Eye (tissue), 1 donor: ENCODE data around the gene COX7A2.

Experiments used
- DNase-seq: peaks from one replicate; pipeline ENCODE4 v3.0.0-alpha.2; 2015

COX7A2 gene, protein sequence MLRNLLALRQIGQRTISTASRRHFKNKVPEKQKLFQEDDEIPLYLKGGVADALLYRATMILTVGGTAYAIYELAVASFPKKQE

DNA sequence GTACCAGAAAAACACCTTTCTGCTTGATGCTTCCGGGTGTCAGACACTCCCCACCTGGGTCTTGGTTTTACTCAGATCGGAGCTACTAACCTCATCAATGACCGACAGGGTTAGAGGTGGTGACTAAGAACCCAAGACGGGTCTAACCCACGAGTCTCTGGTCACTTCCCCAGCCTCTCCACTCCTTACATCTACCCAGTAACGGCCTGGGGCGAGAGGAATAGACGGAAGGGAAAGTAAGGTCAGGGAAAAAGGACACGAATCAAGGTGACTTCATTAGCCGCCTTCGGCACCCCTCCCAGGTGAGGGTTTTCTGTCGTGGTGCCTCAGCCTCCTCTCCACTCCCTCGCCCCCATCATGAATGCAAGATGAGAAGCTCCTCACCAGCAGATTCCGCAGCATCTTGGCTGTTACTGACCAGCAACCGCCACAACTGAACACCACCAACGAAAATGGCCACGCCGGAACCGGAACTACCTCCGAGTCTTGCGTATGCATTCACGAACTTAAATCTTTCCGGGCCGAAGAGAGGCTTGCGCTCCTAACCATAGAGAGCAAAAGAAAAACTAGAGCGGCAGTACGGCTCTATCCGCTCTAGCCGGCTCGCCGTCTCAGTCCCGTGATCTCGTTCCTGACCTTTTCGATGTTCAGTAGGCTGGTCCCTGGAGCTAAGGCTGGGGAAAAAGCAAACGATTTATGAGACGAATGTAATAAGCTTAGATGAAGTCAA, at the start of gene COX7A2:
Gene COX7A2 (minus strand): TSS at position 469 of the 730 bp plus-strand sequence. CDS start 67 bp downstream, at position 402.
- peak; percentile 97 for DNase-seq

DNA sequence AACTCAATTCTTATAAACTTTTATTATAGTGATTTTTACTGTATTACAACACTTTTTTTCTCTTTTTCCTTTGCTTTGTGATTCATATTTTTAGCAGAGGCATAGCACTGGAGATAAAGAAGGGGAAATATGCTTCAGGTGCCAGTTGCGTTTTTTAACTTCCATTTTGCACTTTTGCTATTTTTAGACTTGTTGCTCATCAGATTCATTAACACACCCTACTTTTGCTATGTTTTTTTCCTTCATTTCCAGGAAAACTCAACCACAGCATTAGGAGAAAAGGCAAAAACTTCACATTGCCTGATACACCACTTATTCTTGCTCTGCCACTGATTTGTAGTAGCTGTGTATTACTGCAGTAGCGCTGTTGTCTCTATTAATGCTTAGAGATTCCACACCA, 49.0 kb upstream of the COX7A2 start:
- DNase-seq, result no peak

DNA sequence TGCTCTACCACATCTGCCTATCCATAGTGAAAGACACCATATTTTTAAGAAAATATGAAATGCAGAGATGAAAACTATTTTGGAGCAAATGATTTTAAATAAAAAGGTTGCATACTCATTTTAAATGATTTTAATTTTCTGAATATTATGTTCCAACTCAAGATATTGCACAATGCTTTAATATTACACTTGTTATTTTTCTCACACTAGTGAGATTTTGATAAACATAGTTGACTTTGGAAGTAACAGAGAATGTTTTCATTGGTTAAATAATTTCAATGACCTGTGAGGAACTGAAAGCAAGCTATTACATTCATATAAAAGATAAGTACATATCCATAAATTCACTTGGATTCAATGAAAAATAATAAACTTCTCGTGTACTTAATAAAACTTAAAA, 48.1 kb upstream of the COX7A2 start:
- no peak for DNase-seq

DNA sequence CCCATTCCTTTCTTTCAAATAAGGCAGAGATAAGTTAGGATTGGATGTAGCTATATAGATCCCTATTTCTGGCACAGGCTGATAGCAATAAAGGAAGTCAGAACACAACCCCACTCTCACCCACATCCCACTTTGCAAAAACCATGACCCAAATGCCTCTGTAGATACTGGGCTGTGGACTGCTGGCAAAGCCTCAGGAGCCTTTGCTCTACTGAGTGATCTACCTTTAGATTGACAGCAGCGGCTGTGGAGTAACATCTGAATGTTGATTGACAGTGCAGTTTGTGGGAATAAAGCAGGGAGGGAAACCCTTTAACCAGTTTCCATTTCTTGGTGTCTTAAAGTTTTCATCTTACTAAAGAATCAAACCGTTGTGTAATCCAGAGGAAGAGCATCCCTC, 47.7 kb upstream of the COX7A2 start:
- DNase-seq, result no peak

DNA sequence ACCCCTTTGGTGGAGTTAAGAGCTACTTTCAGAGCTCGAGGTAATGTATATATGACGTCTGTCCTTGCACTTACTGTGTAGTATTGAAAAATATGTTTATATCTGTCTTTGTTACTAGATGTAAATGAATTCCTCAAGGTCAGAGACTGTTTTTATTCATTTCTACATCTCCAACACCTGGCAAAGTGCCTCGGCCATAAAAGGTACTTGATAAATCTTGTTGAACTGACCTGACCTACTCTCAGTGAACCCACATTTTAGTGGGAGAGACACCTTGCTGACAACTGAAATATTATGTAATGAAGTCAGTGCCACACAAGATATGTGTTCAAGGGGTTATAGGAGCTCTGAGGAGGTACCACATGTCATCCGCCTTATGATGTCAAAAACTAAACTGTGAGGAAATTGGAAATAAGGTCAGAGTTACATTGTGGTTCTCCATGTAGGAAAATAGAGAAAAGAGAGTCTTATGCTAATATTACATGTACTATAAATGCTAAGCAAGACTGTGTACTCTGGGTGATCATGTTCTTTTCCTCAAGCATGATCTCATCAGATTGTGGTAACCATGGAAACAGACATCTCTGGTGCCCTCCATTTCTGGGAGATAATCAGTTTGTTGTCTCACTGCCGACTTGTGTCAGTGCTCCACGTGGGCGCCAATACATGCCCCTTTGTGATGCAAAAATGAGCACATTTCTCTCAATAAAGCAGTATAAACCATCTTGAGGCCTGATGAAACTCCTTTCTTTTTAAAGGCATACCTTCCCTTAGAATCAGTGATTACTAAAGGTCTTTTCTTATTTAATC, 46.7 kb upstream of the COX7A2 start:
- DNase-seq, result peak; percentile 33

DNA sequence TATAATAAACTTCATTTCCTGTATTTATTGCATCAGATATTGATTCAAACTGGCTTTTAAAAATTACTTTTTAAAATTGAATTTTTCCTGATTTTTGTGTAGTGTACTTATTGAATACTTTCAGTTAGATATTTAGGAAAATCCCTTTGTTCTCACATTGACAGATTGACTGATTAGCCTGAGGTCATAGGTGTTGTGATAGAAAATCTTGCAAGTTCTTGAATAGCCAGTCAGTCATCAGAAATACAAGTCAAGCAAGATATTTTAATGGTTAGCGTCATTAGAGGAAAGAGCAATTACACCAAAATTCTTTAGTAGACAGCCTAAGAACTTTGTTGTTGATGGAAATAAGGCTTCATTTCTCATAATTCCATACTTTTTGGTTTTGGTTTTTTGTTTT, 44.4 kb upstream of the COX7A2 start:
- no peak for DNase-seq

DNA sequence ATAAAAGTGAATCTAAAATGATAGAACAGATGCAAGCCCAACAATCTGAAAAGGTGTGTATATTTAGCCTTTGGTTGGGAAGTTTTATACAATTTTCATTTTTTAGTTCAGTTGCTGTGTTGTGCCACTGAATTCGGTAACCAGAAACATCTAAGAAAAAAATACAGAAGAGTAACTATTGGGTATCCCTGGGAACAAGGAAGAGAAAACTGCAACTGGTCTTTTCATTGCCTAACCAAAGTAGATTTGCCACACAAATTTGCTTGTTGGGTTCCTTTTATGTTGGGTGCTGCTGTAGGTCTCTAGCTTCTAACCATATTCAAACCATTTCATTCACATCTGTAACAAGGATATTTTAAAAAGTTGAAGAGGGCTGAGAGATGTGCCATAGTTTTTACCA, 43.8 kb upstream of the COX7A2 start:
- no peak for DNase-seq

DNA sequence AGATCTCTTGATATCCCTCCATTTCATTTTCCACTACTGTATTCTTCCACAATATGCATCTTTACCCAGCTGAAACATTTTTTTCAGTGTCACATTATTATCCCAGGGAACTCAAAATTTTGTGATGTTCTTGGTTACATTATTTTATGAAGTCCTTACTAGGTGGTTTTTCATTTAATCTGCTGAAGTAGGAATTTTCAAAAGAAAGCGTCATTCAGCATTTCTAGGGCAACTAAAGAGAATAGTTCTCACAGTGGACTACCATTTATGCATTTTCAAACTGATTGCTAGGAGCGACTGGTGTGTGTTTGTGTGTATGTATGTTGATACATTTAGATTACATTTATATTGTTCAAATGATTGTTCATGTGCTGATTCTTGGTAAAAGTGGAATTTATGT, 43.4 kb upstream of the COX7A2 start:
- DNase-seq, result no peak

DNA sequence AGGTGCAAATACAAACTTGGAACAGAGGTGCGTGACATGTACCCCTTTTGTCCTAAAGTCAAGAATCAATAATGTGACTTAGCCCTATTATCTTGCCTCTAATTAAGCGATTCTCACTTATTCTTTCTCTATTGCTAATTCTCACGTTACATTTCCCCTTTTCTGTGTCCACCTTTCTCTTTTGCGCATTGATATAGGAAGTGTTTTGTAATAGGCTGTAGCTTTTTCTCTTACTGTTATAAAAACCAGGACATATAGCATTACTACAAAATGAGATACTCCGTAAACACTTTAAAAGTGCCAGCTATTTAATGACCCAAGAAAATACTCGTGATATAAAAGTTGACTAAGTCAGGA, 41.7 kb upstream of the COX7A2 start:
- DNase-seq, result no peak

DNA sequence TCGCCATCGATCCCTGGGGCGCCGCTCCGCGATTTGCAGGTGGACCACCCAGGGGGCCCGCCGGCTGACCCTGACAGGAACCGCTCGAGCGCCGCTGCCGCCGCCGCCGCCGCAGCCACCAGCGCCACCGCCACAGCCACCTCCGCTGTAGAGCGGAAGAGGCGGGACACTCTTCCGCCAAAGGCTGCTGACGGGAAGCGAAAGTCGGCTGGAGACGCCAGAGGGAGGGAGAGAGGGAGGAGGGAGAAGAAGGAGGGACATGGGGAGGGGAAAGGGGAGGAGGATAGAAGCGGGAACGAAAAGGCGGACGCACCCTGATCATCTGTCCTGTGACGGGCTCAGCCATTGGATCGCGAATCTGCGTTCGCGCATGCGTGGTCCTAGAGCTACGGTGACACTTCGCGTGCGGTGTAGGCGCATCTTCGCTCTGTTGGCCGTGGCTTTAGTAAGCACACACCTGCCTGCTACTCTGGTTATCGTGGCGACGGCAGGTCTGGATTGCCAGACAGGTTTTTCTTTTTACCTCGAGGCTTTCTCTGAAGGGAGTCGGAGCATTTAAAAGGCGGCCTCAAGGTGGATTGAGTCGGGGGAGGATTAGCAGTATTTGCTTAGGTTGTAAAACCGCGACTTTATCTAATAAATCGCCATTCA, 41.2 kb upstream of the COX7A2 start, which contains the start of gene TMEM30A:
Gene TMEM30A (minus strand): TSS at position 161 of the 651 bp plus-strand sequence. CDS start 154 bp downstream, at position 7.
- DNase-seq, result peak; percentile 99

DNA sequence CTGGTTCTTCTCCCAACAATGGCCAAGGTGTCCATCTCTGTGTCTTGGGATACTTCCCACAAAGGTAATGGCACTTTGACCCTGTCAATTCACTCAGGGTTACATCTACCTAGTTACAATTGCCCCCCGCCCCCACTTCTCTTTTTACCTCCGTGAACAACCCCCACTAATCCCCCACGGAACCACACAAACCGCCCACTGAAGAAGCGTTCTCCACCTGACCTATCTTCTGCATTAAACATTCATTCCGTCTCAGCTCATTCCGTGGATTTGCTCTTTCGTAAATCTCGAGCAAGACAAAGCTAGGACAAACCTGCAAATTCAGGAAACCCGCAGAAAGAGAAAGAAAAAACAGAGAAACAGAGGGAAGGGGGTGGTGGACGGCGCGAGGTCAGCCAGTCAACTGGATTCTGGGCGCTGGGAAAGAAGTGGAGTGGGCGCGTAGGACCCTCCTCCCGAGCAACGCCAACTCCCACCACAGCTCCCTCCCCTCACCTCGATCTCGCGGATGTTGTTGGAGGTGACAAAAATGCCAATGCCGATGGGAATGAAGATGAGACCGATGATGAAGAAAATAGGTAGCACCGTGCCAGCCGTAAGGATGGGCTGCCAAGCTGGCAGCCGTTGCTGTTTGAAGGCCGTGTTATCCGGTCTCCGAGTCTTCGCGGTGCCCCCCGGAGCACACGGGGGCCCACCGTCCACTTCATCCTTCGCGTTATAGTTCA, 40.5 kb upstream of the COX7A2 start:
- peak; percentile 89 for DNase-seq

DNA sequence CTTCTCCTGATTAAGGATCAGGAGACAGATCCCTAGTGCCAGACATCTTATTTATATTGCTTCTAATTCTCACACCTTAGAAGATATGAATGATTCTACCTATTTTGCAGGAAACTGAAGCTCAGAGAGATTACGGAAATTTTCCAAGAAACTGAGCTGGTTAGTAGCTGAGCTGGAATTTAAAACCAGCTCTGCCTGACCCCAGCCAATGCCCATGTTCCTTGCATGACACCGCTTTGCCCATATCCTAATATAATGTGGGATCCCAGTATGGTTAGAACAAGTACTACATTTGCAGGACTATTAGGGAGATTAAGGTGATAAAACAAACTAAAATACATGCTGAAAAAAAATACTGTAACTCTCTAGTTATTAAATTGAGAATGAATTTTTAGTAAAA, 39.1 kb upstream of the COX7A2 start:
- no peak for DNase-seq

DNA sequence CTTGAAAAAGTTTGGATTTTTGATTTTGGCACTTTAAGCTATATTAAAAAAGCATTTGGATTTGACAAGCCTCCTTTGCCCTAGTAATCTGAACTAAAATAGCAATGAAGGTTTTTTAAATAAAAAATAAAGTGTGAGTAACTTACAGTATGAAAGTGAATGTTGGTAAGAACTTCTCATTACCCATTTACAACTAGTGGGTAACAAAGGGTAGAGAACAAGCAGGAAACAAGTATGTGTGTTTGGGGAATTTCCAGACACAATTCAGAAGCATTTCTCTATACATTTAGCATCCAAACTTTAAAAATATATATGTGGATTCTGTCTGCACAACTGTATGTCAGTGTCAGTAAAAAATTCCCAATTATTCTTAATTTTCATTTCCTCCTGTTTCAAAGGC, 38.1 kb upstream of the COX7A2 start:
- DNase-seq, result no peak

DNA sequence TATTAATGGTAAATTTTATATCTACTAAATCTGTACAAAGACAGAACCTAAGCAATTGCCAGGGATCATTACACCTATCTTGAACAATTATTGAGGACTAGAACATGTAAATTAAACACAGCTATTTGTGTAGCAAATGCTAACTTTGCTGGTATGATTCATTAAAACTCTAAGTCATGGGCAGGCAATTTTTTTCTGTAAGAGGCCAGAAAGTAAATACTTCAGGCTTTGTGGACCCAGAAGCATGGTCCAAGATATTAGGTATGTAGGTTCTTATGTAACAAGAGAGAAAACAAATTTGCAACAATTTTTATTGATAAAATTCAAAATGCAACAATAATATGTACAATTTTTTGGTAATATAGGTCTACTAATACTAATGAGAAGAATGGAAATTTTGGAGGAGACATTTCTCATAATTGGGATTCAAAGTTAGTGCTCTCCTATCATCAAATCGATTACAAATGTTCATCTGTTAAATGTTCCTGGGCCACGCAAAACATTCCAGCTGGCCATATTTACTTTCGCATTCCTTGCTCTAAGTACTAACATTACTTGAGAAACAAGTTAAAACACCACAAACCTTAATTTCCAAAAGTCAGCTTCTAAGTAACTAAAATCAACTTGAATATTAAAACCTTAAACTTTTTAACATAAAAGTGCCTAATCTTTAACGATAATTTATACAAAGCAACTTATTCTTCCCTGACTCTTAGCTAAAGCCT, 36.7 kb upstream of the COX7A2 start:
- no peak for DNase-seq

DNA sequence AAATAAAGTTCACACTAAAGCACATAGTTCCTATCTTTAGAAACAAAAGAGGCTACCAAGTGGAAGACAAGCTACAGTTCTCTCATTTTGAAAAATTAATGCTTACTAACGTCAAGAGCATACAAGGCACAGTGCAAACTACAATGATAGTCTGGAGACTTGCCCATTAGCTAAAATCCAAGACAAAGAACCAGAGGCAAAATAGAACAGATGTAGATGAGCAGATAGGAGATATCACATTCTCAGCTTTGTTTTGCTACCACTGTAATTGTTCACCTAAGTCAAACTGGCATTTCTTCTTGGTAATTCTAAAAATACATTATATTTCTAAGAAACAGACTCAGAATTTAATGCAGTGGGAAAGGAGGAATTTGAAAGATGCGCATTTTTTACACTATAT, 35.8 kb upstream of the COX7A2 start:
- no peak for DNase-seq

DNA sequence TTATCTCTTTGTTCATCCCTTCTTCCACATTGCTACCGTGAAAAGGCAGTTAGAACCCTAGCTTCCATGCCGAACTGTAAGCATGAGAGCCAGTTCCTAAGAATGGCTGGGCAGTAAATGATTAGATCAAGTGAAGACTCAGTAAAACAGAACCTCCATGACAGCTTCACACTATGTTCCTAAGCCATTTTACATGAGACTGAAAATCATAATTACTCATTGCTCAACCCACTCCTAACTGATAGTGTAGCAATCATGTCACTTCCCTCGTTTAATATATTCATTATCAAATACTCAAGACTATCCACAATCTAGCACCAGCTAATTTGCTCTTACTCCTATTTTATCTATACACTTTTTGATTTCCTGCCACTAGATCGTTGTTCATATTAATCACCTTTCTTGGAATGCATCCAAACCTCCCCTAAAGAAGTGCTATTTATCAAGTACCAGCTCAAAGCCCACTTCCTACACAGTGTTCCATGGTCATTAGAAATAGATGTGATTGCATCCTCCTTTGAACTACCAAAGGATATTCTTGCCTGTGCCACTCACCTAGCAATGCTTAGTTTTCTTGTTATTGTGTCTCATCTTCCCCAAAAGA, 35.0 kb upstream of the COX7A2 start:
- DNase-seq, result no peak

DNA sequence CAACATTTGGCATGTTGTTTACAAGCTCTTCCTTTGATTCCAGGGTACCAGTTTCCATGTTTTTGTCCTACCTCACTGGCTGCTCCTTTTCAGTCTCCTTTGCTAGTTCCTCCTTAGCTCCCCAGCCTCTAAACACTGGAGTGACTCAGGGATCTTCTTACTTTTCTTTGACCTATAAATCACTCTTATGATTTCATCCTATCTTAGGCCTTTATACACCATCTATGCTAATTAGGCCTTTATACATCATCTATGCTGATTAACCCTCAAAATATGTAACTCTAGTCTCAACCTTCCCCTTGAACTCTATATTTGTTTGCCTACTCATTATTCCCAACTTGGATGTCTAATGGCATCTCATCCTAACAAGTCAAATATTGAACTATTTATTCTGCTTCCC, 31.5 kb upstream of the COX7A2 start:
- DNase-seq, result no peak

DNA sequence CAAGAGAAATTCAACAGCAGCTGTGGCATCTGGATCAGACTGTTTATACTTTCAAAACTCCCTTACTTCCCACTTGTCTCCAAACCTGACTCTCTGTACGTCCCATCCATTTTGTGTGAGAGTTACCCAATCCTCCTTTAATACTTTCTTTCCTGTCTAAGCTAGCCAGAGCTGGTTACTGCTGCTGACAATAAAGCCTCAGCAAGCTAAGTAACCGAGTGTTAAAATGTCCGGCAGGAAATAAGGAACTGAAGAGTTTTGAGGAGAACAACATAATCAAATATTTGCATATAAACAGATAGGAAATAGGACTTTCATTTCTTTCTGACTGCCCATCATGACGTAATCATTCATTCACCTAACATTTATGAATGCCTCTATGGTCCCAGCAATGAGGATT, 29.4 kb upstream of the COX7A2 start:
- no peak for DNase-seq

DNA sequence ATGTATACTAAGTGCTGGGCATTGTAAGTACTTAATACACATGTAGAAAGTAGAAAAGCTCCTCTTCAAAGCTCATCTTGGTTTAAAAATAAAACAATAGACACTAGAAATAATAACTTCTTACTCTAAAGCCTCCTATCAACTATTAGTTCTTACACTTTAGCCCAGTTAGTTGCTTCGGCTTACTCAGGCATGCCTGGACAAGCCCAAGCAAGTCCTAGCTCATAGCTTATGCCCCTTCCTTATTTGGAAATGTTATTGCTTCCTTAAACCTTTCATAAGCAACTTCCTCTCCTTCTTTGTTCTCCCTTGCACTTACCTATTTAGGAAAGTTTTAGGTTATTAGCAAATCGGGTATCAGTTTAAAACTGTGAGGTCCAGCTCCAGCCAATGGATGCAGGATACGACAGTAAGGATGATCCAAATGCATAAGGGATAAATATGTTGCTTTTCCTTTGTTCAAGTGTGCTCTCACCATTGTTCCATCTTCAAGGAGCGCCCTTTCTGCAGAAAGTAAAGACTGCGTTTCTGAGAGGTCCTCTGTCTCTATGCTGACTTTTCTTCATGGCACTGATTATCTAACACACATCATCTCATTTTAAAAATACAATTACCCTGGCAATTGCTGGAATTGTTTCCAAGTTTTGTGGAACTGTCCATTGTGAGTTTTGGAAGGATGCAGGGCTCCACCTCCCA, 28.7 kb upstream of the COX7A2 start:
- no peak for DNase-seq

DNA sequence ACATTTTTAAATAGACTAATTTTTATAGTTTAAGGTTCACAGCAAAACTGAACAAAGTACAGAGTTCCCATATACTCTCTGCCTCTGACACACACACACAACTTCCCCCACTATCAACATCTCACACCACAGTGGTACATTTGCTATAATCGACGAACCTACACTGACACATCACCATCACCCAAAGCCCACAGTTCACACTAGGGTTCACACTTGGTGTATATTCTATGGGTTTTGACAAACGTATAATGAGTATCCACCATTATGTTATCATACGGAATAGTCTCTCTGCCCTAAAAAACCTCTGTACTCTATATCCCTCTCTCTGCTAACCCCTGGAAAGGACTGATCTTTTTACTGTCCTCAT, 25.4 kb upstream of the COX7A2 start:
- DNase-seq, result no peak
